ENCODE data around the gene LRRC10B.

The LRRC10B gene

GRCh38 chr11:61549662-61550568 is 41.4 kb downstream of the LRRC10B start:
- DNase-seq: no peak

DNA sequence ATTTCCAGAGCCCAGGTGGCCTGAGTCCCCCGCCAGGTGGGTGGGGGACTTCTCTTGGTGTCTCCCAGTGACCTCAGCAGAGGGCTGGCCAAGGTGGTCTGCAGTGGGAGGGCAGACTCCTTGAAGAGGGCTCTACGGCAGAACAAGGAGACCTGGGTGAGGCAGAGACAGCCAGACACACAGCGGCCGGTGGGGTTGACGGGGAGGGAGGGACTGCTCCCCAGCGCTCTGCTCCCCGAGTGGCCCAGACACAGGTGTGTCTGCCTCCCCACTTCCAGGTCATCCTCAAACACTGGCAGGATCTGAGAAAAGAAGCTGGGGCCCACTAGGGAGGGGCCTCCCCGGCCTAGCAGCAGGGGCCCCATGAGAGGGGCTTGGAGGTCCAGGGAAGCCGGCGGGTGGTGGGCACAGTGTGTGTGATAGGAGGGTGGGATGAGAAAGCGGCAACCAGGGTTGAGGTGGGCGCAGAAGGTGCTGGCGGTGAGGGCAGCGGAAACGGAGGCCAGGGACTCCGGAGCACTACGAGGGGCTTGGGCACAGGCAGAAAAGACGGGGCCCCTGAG is 42.2 kb downstream of the LRRC10B start:
- no peak for DNase-seq

GRCh38 chr11:61551634-61552033 is 43.1 kb downstream of the LRRC10B start:
- DNase-seq: no peak

DNA sequence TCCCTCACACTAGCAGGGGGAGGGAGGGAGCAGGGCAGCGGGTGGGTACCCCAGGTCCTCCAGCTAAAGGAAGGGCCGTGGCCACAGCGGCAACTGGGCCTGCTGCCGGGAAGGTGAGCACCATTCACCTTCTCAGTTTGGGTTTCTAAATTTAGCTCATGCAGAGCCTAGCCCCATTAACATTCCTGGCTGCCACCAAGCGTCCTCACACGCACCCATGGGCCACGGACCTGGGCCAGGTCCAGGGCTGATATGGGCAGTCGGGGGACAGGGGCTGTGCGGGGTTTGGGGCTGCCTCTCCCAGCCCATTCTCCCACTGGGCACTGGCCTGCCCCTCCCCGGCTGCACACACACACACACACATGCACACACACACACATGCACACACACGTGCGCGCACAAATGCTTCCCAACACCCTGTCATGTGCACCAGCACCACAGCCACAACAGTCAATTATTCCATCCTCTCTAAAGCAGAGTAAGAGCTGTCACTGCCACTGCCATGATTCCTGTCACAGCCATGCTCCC is 43.6 kb downstream of the LRRC10B start:
- DNase-seq: no peak

DNA sequence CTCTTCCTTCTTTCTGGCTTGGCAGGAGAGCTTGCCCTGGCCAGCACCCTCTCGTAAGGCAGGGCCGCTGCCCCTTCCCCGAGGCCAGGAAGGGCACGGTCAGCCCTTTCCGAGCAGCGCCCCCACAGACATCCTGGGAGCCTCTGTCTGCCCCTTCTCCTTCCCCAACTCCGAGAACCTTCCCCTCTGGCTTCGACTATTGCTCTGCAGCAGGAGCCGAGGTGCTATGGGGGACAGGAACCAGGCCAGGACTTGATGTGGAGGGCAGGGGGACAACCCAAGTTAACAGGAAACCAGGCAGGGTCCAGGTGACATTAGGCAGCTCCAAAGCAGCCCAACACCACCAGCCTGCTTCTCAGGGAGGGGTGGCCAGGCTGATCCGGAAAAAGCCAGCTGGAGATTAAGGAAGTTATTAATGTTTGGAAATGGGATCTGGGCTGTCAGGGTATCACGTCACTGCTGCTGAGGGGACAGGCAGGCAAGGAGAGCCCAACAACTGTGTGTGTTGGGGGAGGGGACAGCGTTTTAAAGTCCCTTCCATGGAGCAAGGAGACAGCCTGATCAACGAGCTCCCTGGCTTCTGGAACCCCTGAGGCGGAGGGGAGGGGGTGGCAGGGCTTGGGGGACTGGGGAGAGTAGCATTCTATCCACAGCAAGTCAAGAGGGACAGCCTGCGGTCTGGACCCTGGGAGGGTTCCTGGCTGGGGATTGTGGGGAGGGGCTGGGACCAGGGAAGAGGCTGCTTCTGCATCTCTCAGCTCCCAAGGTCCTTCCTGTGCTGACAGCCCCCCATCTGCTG is 45.0 kb downstream of the LRRC10B start:
- no peak for DNase-seq

GRCh38 chr11:61554172-61554988 is 45.8 kb downstream of the LRRC10B start:
- no peak for DNase-seq

- DNase-seq: no peak
Measured at GRCh38 chr11:61555051-61555969, 46.8 kb downstream of the LRRC10B start.

DNA sequence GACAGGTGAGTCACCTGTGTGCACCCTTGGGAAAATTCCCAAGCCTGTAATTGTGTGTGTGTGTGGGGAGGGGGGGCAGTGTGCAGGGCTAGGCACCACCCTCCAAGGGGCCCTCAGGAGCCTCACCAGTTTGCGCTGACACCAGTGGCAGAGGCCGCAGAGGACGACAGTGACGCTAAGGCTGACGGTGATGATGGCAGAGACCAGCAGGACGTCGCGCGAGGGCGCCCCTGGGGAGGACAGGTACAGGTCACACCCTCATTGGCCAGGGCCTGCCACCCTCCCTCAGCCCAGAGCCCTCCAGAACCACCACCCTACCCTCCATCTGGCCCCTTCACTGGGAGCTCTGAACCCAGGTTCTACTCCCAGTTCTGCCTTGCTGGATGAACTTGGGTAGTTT is 47.4 kb downstream of the LRRC10B start:
- no peak for DNase-seq

GRCh38 chr11:61556621-61557020 is 48.1 kb downstream of the LRRC10B start:
- no peak for DNase-seq
